CD4-positive, alpha-beta T cell treated with Interleukin-17A for 1 hour (primary cell): ENCODE data around the gene CDKAL1.
"Not testable (repeated sequence)": the region's sequence is repeated elsewhere in the genome, so short reads cannot be mapped to it uniquely, and the experiment has no call there.

ENCODE experiments used
- DNase-seq: peaks from one replicate; pipeline ENCODE4 v3.0.0-alpha.2; 2020

CDKAL1 gene

DNA sequence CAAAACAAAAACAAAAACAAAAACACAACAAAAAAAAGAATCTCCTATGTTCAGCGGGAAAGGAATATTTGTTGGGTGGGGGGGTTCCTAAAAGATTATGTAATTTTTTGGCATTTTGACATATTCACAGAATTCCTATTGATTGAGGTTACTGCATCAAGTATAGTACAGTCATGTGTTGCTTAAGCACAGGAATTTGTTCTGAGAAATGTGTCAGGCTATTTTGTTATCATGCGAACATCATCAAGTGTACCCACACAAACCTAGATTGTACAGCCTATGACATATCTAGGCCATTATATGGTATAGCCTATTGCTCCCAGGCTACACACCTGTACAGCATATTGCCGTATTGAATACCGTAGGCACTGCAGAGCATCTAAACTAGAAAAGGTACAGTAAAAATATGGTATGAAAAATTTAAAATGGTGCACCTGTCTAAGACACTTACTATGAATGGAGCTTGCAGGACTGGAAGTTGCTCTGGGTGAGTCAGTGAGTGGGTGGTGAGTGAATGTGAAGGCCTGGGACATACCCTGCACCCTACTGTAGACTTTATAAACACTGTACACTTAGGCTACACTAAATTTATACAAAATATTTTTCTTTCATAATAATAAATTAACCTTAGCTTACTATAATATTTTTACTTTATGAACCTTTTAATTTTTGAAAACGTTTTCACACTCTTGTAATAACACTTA is 110.6 kb downstream of the CDKAL1 start:
- no peak for DNase-seq

DNA sequence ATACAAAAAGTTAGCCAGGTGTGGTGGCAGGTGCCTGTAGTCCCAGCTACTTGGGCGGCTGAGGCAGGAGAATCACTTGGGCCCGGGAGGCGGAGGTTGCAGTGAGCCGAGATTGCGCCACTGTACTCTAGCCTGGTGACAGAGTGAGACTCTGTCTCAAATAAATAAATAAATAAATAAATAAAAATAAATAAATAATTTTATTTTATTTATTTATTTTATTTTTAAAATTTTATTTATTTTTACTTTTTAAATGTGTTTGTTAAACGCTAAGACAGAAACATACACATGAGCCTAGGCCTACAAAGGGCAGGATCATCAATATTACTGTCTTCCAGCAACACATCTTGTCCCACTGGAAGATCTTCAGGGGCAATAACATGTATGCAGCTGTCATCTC is 111.3 kb downstream of the CDKAL1 start:
- not testable (repeated sequence) for DNase-seq

DNA sequence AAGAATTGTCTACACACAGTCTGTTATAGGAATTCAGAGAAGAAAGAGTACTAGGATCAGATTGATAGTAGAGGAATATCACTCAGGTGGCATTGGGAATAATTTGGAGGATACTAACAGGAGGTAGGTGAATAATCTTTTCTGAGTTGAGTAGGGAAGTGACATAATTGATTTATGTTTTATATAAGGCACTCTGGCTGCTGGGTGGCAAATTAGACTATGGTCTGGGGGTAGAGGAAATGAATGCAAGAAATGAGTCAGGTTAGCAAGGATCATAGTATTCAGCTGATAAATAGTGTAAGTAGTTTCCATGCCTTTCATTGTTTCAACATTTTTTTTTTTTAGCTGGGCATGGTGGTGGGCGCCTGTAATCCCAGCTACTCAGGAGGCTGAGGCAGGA is 113.3 kb downstream of the CDKAL1 start:
- no peak for DNase-seq

DNA sequence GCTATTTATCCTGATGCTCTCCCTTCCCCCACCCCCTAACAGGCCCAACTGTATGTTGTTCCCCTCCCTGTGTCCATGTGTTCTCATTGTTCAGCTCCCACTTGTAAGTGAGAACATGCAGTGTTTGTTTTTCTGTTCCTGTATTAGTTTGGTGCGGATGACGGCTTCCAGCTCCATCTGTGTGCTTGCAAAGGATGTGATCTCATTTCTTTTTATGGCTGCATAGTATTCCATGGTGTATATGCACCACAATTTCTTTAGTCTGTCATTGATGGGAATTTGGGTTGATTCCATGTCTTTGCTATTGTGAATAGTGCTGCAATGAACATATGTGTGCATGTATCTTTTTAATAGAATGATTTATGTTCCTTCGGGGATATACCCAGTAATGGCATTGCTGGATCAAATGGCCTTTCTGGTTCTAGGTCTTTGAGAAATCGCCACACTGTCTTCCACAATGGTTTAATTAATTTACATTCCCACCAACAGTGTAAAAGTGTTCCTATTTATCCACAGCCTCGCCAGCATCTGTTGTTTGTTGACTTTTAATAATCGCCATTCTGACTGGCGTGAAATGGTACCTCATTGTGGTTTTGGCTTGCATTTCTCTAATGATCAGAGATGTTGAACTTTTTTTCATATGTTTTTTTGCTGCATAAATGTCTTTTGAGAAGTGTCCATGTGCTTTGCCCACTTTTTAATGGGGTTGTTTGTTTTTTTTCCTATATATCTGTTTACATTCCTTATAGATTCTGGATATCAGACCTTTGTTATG is 115.6 kb downstream of the CDKAL1 start:
- DNase-seq, result not testable (repeated sequence)

DNA sequence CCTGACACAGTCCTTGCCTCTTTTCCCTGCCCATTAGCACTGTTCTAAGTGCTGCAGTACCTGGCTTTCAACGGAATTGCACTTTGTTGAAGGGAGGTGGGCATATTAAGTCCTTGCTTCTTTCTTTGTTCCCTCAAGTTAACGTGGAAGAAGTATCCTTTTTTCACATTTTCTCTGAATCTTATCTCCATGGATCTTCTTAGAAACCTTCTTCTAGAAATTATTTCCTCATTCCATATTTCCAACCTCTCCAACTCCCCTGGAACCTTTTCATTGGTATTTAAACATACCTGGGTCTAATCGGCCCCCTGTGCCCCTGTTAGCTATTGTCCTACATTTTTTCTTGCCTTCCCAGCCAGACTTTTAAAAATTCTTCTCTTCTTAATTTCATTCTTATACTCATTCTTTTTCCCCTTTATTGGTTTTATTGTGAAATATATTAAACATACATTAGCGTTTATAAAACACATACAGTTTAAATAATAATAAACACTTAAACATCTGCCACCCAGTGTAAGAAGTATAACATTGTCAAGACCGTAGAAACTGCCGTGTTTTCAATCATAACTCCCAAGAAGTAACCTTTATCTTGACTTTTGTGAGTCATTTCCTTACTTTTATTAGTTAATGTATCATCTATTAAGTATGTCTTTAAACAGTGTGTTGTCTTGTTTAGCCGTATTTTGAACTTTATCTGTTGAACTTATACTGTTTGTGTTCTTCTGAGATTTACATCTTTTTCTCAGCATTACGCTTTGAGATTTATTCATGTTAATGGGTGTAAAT is 118.2 kb downstream of the CDKAL1 start:
- DNase-seq, result no peak

DNA sequence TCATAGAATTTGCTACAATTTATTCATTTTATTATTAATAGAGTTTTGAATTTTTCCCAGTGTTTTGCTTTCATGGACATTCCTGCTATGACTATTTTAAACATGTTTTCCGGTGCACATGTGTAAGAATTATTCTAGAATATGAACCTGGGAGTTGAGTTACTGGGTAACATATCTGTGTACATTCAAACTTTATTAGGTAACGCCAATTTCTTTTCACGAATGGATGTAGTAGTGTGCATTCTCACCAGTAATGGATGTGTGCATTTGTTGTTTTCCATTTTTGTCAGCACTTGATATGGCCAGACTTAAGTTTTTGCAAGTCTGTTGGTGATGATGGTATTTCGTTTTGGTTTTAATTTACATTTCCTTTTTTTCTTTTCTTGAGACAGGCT is 118.8 kb downstream of the CDKAL1 start:
- DNase-seq, result no peak

DNA sequence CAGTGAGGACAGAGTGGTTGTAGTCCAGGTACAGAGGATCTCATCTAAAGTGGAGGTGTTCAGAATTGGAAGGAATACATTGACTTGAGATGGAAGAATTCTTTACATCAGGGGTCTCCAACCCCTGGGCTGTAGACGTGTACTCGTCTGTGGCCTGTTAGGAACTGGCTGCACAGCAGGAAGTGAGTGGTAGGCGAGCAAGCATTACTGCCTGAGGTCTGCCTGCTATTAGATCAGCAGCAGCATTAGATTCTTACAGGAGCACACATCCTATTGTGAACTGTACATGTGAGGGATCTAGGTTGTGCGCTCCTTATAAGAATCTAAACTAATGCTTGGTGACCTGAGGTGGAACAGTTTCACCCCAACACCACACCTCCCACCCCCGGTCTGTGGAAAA is 121.1 kb downstream of the CDKAL1 start:
- DNase-seq, result no peak

DNA sequence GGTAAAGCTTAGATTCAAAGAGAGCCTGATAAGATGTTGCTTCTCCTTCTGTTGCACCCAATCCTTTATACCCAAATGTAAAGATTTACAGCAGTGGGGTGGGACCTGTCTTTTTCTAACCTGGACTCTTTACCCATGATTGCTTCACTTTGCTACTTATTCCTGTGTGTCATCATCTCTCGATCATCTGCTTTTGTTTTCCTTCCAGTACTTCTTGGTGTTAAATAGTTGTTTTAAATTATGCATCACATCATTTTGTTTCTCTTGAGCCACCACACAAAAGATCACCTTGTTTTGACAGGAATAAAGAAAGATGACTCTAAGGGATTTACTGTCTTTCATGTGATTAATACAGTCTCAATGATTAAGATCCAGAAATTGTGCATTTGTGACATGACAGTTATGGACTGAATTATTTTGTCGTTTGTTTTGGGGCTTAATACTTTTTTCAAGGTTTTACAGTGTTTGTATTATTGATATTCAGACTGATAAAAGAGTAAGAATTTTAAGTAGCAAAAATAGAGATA is 123.1 kb downstream of the CDKAL1 start:
- DNase-seq, result no peak

DNA sequence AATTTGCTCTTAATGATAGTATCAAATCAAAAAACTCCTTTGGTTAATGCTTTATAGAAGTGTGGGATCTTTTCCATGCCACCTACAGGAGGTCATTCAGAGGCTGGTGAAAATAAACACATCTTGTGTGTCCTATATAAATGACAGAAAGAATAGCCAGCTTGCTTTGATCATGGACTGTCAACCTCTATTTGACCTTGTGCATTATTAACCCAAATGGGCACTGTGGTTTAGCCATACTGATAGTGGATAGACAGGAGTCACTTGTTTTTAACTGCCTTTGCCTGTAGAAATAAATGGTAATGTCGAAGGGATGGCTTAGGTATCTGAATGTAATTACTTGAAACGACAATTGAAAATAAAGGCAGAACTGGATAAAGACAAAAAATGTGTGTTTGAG is 123.8 kb downstream of the CDKAL1 start:
- no peak for DNase-seq

DNA sequence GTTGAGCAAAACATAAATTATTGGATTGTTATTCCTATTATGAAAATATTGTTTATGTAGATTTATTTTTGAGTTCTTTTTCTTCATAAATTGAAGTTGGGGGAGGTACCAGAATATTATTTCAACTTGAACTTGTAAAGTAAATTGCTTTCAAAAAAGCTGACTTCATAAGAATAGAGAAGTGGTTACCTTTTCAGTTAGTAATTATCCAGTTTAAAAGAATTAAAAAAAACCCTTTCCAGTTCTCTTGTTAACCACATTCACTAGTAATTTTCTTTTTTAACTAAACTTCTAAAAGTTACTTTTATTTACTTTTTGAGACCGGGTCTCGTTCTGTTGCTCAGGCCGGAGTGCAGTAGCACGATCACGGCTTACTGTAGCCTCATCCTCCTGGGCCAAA is 124.3 kb downstream of the CDKAL1 start:
- no peak for DNase-seq

DNA sequence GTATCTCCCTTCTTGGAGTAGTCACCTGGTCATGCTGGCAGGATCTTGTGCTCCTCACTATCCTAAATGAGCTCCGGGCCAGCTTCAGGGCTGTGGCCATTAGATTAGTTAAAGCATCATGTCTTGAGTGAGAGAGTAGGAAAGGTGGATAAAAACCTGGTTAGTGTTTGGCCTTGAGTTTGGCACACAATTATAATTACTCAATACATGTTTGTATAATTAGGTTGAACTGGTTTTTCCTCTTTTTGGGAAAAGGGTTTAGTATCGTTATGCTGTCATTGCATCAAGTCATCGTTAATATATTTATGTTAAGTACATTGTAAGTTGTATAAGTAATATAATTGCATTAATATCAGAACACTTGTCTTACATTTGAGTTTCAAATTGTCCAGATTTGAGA is 126.3 kb downstream of the CDKAL1 start:
- no peak for DNase-seq

DNA sequence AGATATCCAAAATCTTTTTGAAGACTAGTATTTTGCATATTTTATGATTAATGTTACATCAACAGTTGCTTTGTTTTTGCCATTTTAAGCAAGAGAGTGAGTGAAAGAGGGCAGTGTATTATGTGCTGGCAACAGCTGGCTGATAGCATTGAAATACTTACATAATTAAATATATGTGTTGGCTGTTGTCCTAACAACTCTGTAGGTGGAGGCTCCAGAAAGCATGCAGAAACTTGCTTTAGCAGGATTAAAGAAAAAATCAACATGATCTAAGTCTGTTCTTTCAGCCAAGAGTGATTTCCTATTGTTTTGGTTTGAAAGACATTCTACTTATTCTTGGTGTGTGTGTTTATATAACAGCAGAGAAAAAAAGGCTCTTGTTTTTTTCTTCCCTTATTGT is 127.5 kb downstream of the CDKAL1 start:
- no peak for DNase-seq

DNA sequence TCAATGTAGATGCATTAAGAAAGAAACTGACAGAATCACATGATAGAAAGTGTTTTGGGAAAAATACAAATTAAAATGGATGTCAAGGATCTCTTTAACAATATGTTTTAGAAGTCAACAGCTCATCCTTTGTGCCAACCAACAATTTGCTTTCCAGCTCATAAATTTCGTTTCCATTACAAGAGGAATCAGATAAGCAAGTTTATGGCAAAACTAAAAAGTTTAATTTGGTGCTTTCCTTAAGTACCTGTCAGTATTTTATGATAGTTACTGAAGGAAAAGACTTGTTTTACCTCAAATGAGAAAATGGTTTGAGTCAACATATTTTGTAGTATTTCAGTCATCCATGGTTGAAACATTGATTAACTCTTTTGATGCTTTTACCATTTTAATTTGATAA is 130.0 kb downstream of the CDKAL1 start:
- no peak for DNase-seq

DNA sequence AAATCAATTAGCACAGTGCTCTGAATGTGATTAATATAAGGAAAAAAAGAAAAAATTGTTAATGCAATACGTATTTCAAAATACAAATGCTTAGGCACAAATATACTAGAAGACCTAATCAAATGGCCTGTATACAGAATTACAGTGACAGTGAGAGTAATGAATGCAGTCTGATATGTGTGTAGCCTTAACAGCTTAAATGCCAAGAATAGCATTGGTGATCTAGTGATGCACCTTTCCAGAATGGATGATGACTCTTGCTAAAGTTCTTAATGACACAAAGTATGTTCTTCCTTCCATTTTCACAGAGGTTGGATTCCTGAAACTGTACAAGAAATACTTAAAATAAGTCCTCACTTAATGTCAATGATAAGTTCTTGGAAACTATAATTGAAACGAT is 131.0 kb downstream of the CDKAL1 start:
- no peak for DNase-seq

DNA sequence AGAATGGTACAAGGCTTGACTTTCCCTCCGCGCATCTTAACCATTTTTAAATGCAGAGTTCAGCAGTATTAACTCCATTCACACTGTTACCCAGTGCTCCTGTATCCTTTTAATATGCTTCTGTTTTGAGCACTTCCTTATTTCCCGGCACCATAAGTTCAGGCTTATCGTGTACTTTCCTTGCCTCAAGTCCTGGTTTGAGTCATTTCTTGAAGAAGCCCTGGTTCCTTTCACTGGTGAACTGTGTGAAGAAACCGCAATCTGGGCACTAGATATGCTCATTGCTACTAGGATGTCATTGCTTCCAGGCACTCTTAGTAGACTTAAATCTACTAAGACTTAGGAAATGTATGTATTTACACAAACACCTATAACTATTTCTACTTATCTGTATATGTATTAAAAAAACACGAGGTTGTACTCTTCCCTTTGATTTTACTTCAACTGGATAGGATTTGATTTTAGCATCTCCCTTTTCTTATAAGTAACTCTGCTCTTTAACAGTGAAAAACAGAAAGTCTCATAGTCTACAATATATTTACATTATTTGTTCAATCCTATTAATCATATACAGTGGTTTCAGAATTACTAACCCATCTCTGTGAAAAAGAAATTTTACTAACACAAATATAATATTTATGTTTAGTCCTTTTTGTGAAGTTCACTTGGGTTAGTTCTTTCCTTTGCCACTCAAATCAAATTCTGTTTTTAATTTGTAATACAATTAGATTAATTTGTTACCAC is 135.5 kb downstream of the CDKAL1 start:
- no peak for DNase-seq

DNA sequence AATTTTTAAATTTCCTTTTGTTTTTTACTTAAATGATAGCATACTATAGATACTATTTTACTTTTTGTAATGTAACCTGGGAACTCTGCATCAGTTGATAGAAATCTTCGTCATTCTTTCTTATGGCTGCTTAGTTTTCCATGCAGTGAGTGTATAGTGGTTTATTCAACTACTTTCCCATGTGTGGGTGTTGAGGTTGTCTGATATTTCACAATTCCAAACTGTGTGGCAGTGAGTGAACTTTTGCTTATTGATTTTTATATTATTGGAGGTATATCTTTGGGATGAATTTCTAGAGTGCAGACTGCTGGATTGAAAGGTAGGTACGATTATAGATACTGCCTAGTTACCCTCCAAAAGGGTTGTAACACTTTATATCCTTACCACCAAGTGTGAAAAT is 136.5 kb downstream of the CDKAL1 start:
- no peak for DNase-seq

DNA sequence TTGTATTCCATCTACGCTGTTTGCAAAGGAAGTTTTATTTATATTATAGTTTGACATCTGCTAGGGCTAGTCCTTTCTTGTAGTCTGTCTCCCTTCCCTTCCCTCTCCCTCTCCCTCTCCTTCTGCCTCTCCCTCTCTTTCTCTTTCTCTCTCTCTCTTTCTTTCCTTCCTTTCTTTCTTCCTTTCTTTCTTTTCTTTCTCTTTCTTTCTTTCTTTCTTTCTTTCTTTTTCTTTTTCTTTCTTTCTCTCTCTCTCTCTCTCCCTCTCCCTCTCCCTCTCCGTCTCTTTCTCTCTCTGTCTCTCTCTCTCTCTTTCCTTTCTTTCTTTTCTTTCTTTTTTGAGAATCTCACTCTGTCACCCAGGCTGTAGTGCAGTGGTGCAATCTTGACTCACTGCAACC is 137.8 kb downstream of the CDKAL1 start:
- DNase-seq, result no peak

DNA sequence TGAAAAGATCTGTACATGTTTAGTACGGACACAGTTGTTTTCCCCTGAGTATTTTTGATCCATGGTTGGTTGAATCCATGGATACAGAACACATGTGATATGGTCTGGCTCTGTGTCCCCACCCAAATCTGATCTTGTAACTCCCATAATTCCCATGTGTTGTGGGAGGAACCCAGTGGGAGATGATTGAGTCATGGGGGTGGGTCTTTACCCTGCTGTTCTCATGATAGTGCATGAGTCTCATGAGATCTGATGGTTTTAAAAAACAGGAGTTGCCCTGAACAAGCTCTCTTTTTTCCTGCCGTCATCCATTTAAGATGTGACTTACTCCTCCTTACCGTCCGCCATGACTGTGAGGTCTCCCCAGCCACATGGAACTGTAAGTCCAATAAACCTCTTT is 139.2 kb downstream of the CDKAL1 start:
- DNase-seq, result no peak

DNA sequence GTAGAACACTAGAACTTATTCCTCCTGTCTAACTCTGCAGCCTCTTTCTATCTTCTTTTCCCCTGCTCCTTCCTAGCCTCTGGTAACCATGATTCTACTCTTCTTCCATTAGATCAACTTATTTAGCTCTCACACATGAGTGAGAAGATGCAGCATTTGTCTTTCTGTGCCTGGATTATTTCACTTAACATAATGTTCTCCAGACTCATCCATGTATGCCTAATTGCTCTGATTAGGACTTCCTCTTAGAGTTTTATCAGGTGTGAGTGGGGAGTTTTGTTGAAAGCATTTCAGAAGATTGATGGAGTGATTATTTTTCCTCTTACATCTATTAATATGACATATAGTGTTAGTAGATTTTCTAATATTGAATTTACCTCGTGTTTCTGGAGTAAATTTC is 140.4 kb downstream of the CDKAL1 start:
- DNase-seq, result no peak

DNA sequence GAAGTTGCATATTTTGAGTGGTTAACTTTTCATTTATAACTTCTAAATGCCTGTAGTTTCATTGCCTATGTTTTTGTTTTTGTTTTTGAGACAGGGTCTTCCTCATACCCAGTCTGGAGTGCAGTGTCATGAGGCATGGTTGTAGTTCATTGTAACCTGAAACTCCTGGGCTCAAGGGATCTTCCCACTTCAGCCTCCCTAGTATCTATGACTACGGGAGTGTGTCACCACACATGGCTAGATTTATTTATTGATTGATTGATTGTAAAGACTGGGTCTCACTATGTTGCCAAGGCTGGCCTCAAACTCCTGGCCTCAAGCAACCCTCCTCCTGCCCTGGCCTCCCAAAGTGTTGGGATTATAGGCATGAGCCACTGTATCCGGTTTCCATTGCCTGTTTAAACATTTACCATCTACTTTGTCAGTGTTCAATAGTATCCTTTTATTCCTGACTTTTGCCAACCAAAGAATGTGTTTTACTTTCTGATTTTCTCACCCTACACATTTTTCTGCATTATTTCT is 144.6 kb downstream of the CDKAL1 start:
- DNase-seq, result no peak

DNA sequence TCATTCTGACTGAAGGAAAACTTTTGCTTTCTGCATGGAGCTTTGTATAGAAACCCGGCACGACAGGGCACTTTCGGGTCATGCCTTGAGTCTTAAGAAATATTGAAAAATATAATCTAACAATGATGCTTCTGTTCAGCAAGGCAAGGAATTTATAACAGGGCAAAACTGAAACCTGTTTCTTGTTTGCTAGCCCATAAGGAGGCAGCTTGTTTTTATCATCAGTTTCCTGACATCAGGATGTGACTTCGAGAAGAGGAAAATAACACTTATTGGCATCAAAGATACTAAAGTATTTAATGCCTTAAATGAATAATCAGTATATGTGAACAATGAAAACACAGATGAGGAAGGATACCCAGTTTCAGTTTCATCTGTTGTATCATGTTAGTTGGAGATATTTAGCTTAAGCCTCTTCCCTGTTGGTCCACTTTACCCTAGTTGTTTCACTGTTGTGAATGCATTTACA is 146.5 kb downstream of the CDKAL1 start:
- DNase-seq, result no peak

DNA sequence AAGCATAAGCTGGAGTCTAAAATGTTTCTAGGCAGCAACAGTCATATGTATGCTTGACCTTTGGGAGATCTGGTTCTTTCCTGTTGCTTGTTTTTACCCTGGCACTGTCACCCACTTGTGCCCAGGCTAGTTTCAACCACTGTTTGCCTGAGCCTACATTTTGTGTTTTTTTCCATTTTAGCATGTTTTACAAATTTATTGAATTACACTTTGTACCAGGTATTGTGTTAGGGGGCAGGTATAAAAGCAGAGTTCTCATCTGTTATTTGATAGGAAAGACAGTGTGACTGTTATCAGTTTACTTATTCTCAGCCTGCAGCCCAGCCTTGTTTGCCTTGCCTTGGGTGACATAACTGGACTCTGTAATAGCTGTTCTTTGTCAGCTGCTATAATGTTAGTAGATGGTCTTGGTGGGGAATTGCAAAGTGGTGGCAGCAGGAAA is 147.0 kb downstream of the CDKAL1 start:
- no peak for DNase-seq
